ENCODE results near the gene ITGBL1. TPM values are rescaled to one million over a fixed set of nuclear protein-coding genes. Genes with fewer than 3 reads are reported as not detected.

ITGBL1 gene
- total and polyA plus RNA-seq, 8 donors = 0.53 to 36.6 (median 4.8) TPM; not detected in 1

- no peak for DNase-seq
- TF ChIP-seq POLR2A (IDR thresholded peaks at IDR 0.05) (no peak), POLR2AphosphoS5 (IDR thresholded peaks at IDR 0.05) (no peak), EP300 (IDR thresholded peaks at IDR 0.05) (no peak), CTCF (IDR thresholded peaks at IDR 0.05) (no peak)
- Histone ChIP-seq H3K4me1 (no peaks in the 10 kb centered on the region), H3K36me3 (no peaks in the 10 kb centered on the region), H3K4me3 (no peak overlapping the region), H3K9me3 (no peaks in the 10 kb centered on the region), H3K27ac (no peak overlapping the region), H3K27me3 (no peaks in the 10 kb centered on the region)
- 16 to 26% (median 24%) methylated on average over 1 of the region's 1 CpG for WGBS, 5 donors
- intact Hi-C loops (cut with DNase I; ENCODE audit: low total_unique reads) = no loop called here
These were observed 60.2 kb downstream of the ITGBL1 start for GRCh38 chr13:101512650-101513049.

GRCh38 chr13:101514100-101514499 is 61.6 kb downstream of the ITGBL1 start:
- Histone ChIP-seq H3K4me1 (no peaks in the 10 kb centered on the region), H3K9me3 (no peaks in the 10 kb centered on the region), H3K27me3 (no peaks in the 10 kb centered on the region), H3K27ac (no peak overlapping the region), H3K36me3 (no peaks in the 10 kb centered on the region), H3K4me3 (no peak overlapping the region)
- 18 to 42% (median 22%) methylated on average over 1 of the region's 1 CpG for WGBS, 5 donors
- DNase-seq = no peak
- no peak for TF ChIP-seq CTCF (IDR thresholded peaks at IDR 0.05)
- no peak for TF ChIP-seq POLR2A (IDR thresholded peaks at IDR 0.05)
- TF ChIP-seq EP300 (IDR thresholded peaks at IDR 0.05) = no peak
- no peak for TF ChIP-seq POLR2AphosphoS5 (IDR thresholded peaks at IDR 0.05)
- intact Hi-C loops (cut with DNase I; ENCODE audit: low total_unique reads) = no loop called here

- Histone ChIP-seq H3K27ac (no peak overlapping the region), H3K4me1 (no peaks in the 10 kb centered on the region), H3K36me3 (no peaks in the 10 kb centered on the region), H3K9me3 (no peaks in the 10 kb centered on the region), H3K27me3 (no peaks in the 10 kb centered on the region), H3K4me3 (no peak overlapping the region)
- DNase-seq = peak in 1 of 2 donors; percentile 70
- TF ChIP-seq POLR2A (IDR thresholded peaks at IDR 0.05) (no peak), EP300 (IDR thresholded peaks at IDR 0.05) (no peak), POLR2AphosphoS5 (IDR thresholded peaks at IDR 0.05) (no peak), CTCF (IDR thresholded peaks at IDR 0.05) (peak in 5 of 7 experiments; percentile 43 to 62 (median 47))
- intact Hi-C loops (cut with DNase I; ENCODE audit: low total_unique reads) = no loop called here
These were observed 62.3 kb downstream of the ITGBL1 start for GRCh38 chr13:101514695-101515275.

DNA sequence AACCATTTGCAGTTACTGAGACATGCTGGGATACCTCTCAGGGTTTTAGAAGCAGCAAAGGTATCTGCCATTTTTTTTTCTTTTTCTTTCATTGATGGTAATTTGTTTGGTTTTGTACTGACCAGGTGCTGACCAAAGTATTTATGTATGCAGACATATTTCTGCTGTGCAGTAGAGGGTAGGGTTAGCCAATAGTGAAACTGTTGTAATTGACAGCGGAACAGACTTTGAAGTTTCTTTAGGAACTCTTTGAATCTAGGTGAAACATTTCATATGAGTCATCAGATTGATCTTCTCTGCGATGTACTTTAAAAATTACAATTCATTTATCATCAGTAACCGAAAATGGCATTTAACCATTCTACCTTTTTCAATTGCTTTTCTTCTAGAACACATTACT is 63.0 kb downstream of the ITGBL1 start:
- WGBS, 5 donors = 77 to 84% (median 81%) methylated on average over 3 of the region's 3 CpGs
- intact Hi-C loops (cut with DNase I; ENCODE audit: low total_unique reads) = no loop called here
- no peak for DNase-seq
- H3K9me3 ChIP-seq = no peaks in the 10 kb centered on the region
- H3K27me3 ChIP-seq = no peaks in the 10 kb centered on the region
- no peak for TF ChIP-seq POLR2AphosphoS5 (IDR thresholded peaks at IDR 0.05)
- no peaks in the 10 kb centered on the region for H3K36me3 ChIP-seq
- H3K4me3 ChIP-seq = no peak overlapping the region
- H3K4me1 ChIP-seq = no peaks in the 10 kb centered on the region
- no peak overlapping the region for H3K27ac ChIP-seq

GRCh38 chr13:101516262-101516661 is 63.8 kb downstream of the ITGBL1 start:
- Histone ChIP-seq H3K36me3 (no peaks in the 10 kb centered on the region), H3K4me1 (no peaks in the 10 kb centered on the region), H3K4me3 (no peak overlapping the region), H3K9me3 (no peaks in the 10 kb centered on the region), H3K27me3 (no peaks in the 10 kb centered on the region), H3K27ac (no peak overlapping the region)
- intact Hi-C loops (cut with DNase I; ENCODE audit: low total_unique reads) = no loop called here
- DNase-seq = no peak
- TF ChIP-seq POLR2AphosphoS5 (IDR thresholded peaks at IDR 0.05) = no peak
- no peak for TF ChIP-seq CTCF (IDR thresholded peaks at IDR 0.05)
- no peak for TF ChIP-seq EP300 (IDR thresholded peaks at IDR 0.05)
- no peak for TF ChIP-seq POLR2A (IDR thresholded peaks at IDR 0.05)
- 72 to 88% (median 81%) methylated on average over 2 of the region's 2 CpGs for WGBS, 5 donors

All from stomach (tissue), 9 donors.